Myometrial cell (primary cell): Measurements from ENCODE around the gene CABP5. TPM values are rescaled to one million over a fixed set of nuclear protein-coding genes. Genes with fewer than 3 reads are reported as not detected.

Experiments used
- total RNA-seq: library from RNA; depleted of rRNA; stranded (reverse); fragments of >200 nt; gene quantifications from 2 replicates; pipeline ENCODE4 v1.2.3, GENCODE V29; 2015

The CABP5 gene
- not detected in 2 replicates for total RNA-seq

GRCh38 chr19:48043675-48044258 lies at the start of gene CABP5:
Gene CABP5 (minus strand): TSS chr19:48044079. CDS start chr19:48043922, 157 bp downstream.

GRCh38 chr19:47994209-47994802 lies 49.6 kb downstream of the CABP5 start, which contains the start of gene ELSPBP1:
Gene ELSPBP1 (plus strand): TSS chr19:47994632. CDS start chr19:48008668, 14,036 bp downstream.

GRCh38 chr19:47992070-47992469 lies 51.8 kb downstream of the CABP5 start, which contains the start of gene BSPH1:
Gene BSPH1 (minus strand): TSS chr19:47992170. CDS start chr19:47992081, 89 bp downstream.

Other genes starting within 250 kb of the CABP5 start
- not detected in 2 replicates for gene TPRX1, start 239.5 kb downstream of the CABP5 start, total RNA-seq
- not detected in 2 replicates for gene CRX, start 222.1 kb downstream of the CABP5 start, total RNA-seq
- not detected in 2 replicates for gene TPRX2, start 184.8 kb downstream of the CABP5 start, total RNA-seq
- not detected in 2 replicates for gene SULT2A1, start 157.8 kb downstream of the CABP5 start, total RNA-seq
- gene BSPH1, start 51.9 kb downstream of the CABP5 start, total RNA-seq = not detected in 2 replicates
- not detected in 2 replicates for gene ELSPBP1, start 49.4 kb downstream of the CABP5 start, total RNA-seq
- 2.0 and 11.0 TPM in 2 replicates for gene PLA2G4C, start 66.7 kb upstream of the CABP5 start, total RNA-seq
- gene LIG1, start 126.3 kb upstream of the CABP5 start, total RNA-seq = 42.1 and 55.5 TPM in 2 replicates
- 0.29 and 0.89 TPM in 2 replicates for gene ZSWIM9, start 126.6 kb upstream of the CABP5 start, total RNA-seq
- gene CARD8, start 211.8 kb upstream of the CABP5 start, total RNA-seq = 17.3 and 25.0 TPM in 2 replicates
- 0.71 TPM in 1 of 2 replicates, not detected in the other for gene ZNF114, start 226.0 kb upstream of the CABP5 start, total RNA-seq